Gastroesophageal sphincter (tissue), 3 donors: ENCODE measurements around the gene MIR17HG.

Experiments
- POLR2A ChIP-seq, 2 donors: fragments of 450-650 bp; IDR thresholded peaks; one replicate each; pipeline ENCODE4 v1.6.1; 2017; ENCODE audit warnings: antibody characterized with exemption in 2 of 2, mild to moderate bottlenecking in 2 of 2, moderate library complexity in 1 of 2
- POLR2AphosphoS5 ChIP-seq: sonication (generic); formaldehyde crosslinking; IDR thresholded peaks from one replicate; pipeline ENCODE4 v1.6.1; 2017; ENCODE audit warnings: antibody characterized with exemption
- TF ChIP-seq, protein P1 (sequence below), 4 experiments: fragments of 200-600 bp in 2 of 4; fragments of 450-650 bp in 2 of 4; sonication (generic) in 1 of 4; IDR thresholded peaks; one replicate each; pipeline ENCODE4 v1.5.1; 2017 to 2019; ENCODE audit warnings: antibody characterized with exemption in 4 of 4, mild to moderate bottlenecking in 2 of 4, moderate library complexity in 2 of 4

DNA sequence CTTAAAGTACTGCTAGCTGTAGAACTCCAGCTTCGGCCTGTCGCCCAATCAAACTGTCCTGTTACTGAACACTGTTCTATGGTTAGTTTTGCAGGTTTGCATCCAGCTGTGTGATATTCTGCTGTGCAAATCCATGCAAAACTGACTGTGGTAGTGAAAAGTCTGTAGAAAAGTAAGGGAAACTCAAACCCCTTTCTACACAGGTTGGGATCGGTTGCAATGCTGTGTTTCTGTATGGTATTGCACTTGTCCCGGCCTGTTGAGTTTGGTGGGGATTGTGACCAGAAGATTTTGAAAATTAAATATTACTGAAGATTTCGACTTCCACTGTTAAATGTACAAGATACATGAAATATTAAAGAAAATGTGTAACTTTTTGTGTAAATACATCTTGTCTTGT lies 3.6 kb downstream of the MIR17HG start:
- TF ChIP-seq, protein P1, sequence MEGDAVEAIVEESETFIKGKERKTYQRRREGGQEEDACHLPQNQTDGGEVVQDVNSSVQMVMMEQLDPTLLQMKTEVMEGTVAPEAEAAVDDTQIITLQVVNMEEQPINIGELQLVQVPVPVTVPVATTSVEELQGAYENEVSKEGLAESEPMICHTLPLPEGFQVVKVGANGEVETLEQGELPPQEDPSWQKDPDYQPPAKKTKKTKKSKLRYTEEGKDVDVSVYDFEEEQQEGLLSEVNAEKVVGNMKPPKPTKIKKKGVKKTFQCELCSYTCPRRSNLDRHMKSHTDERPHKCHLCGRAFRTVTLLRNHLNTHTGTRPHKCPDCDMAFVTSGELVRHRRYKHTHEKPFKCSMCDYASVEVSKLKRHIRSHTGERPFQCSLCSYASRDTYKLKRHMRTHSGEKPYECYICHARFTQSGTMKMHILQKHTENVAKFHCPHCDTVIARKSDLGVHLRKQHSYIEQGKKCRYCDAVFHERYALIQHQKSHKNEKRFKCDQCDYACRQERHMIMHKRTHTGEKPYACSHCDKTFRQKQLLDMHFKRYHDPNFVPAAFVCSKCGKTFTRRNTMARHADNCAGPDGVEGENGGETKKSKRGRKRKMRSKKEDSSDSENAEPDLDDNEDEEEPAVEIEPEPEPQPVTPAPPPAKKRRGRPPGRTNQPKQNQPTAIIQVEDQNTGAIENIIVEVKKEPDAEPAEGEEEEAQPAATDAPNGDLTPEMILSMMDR (IDR thresholded peaks at IDR 0.05), result no peak
- TF ChIP-seq POLR2A (IDR thresholded peaks at IDR 0.05) (no peak), POLR2AphosphoS5 (no peak)
